ENCODE measurements around the gene OLFML1.

The OLFML1 gene

GRCh38 chr11:7533199-7534041 lies 48.1 kb downstream of the OLFML1 start:
- DNase-seq: no peak

GRCh38 chr11:7534042-7534378 lies 48.7 kb downstream of the OLFML1 start:
- no peak for DNase-seq

GRCh38 chr11:7536100-7536499 lies 50.8 kb downstream of the OLFML1 start:
- no peak for DNase-seq

GRCh38 chr11:7537265-7537664 lies 52.0 kb downstream of the OLFML1 start:
- no peak for DNase-seq

GRCh38 chr11:7538031-7538430 lies 52.7 kb downstream of the OLFML1 start:
- DNase-seq: no peak

- no peak for DNase-seq
Measured at GRCh38 chr11:7538466-7539454, 53.5 kb downstream of the OLFML1 start.

GRCh38 chr11:7540830-7541555 lies 55.7 kb downstream of the OLFML1 start:
- DNase-seq: no peak

- no peak for DNase-seq
Measured at GRCh38 chr11:7543302-7543701, 58.0 kb downstream of the OLFML1 start.

GRCh38 chr11:7544021-7544420 lies 58.7 kb downstream of the OLFML1 start:
- DNase-seq: no peak

GRCh38 chr11:7545611-7546010 lies 60.3 kb downstream of the OLFML1 start:
- no peak for DNase-seq

GRCh38 chr11:7546324-7546791 lies 61.1 kb downstream of the OLFML1 start:
- no peak for DNase-seq

GRCh38 chr11:7547687-7548086 lies 62.4 kb downstream of the OLFML1 start:
- no peak for DNase-seq

GRCh38 chr11:7548659-7549274 lies 63.5 kb downstream of the OLFML1 start:
- no peak for DNase-seq

- DNase-seq: no peak
Measured at GRCh38 chr11:7549681-7550080, 64.4 kb downstream of the OLFML1 start.

- DNase-seq: no peak
Measured at GRCh38 chr11:7551571-7551970, 66.3 kb downstream of the OLFML1 start.

GRCh38 chr11:7552666-7553065 lies 67.4 kb downstream of the OLFML1 start:
- DNase-seq: no peak

- DNase-seq: no peak
Measured at GRCh38 chr11:7555052-7555699, 69.9 kb downstream of the OLFML1 start.

GRCh38 chr11:7558046-7558445 lies 72.7 kb downstream of the OLFML1 start:
- DNase-seq: no peak

- no peak for DNase-seq
Measured at GRCh38 chr11:7559398-7560283, 74.3 kb downstream of the OLFML1 start.
